ENCODE data around the gene EOLA2. TPM values are rescaled to one million over a fixed set of nuclear protein-coding genes. Genes with fewer than 3 reads are reported as not detected.
A peak's percentile ranks its signal among the peaks of the same experiment; 100 is the strongest.
"Not testable (repeated sequence)": the region's sequence is repeated elsewhere in the genome, so short reads cannot be mapped to it uniquely, and the experiment has no call there.

The EOLA2 gene
- polyA plus RNA-seq, 6 donors from 2014 or later: 10.9 to 34.8 (median 24.4) TPM

GRCh38 chrX:149927964-149928258 lies 10.4 kb downstream of the EOLA2 start:
- H3K9me3 Mint-ChIP-seq; H3K27ac Mint-ChIP-seq; DNase-seq; H3K4me3 Mint-ChIP-seq; ATAC-seq (ENCODE audit: low read depth in 2 of 2); H3K27me3 Mint-ChIP-seq; H3K4me1 Mint-ChIP-seq; H3K36me3 Mint-ChIP-seq: not testable (repeated sequence)

- not testable (repeated sequence) for DNase-seq; H3K27me3 Mint-ChIP-seq; H3K9me3 Mint-ChIP-seq; H3K27ac Mint-ChIP-seq; H3K4me3 Mint-ChIP-seq; ATAC-seq (ENCODE audit: low read depth in 2 of 2); H3K4me1 Mint-ChIP-seq; H3K36me3 Mint-ChIP-seq
Measured at GRCh38 chrX:149927245-149927963, 10.9 kb downstream of the EOLA2 start.

- H3K9me3 Mint-ChIP-seq; H3K27ac Mint-ChIP-seq; H3K36me3 Mint-ChIP-seq; DNase-seq; H3K27me3 Mint-ChIP-seq; ATAC-seq (ENCODE audit: low read depth in 2 of 2); H3K4me1 Mint-ChIP-seq; H3K4me3 Mint-ChIP-seq: not testable (repeated sequence)
Measured at GRCh38 chrX:149924434-149924833, 13.9 kb downstream of the EOLA2 start.

GRCh38 chrX:149923836-149924235 lies 14.5 kb downstream of the EOLA2 start:
- DNase-seq; H3K36me3 Mint-ChIP-seq; H3K4me3 Mint-ChIP-seq; H3K9me3 Mint-ChIP-seq; H3K27ac Mint-ChIP-seq; H3K27me3 Mint-ChIP-seq; ATAC-seq (ENCODE audit: low read depth in 2 of 2); H3K4me1 Mint-ChIP-seq: not testable (repeated sequence)

GRCh38 chrX:149916745-149917392 lies 21.4 kb downstream of the EOLA2 start:
- Mint-ChIP-seq H3K4me1 (peaks cover 0 to 3% (median 0%) of the 10 kb centered on the region in 3 donors), H3K36me3 (no peaks in the 10 kb centered on the region), H3K27ac (no peak overlapping the region), H3K4me3 (no peak overlapping the region), H3K27me3 (no peaks in the 10 kb centered on the region), H3K9me3 (peaks cover 4 to 17% (median 10%) of the 10 kb centered on the region in 7 donors)
- ATAC-seq (ENCODE audit: low read depth in 2 of 2) (peak; percentile 49 to 52), DNase-seq (no peak)

- H3K36me3 Mint-ChIP-seq: no peaks in the 10 kb centered on the region
- ATAC-seq (ENCODE audit: low read depth in 2 of 2) (no peak), DNase-seq (no peak)
- no peak overlapping the region for H3K4me3 Mint-ChIP-seq
- no peaks in the 10 kb centered on the region for H3K27me3 Mint-ChIP-seq
- no peak overlapping the region for H3K27ac Mint-ChIP-seq
- H3K9me3 Mint-ChIP-seq: peaks cover 4 to 17% (median 13%) of the 10 kb centered on the region in 7 donors
- no peaks in the 10 kb centered on the region for H3K4me1 Mint-ChIP-seq
Measured at GRCh38 chrX:149910178-149910695, 28.1 kb downstream of the EOLA2 start.

- peak in 1 of 2 donors; percentile 40 for ATAC-seq (ENCODE audit: low read depth in 2 of 2)
- H3K36me3 Mint-ChIP-seq: no peaks in the 10 kb centered on the region
Measured at GRCh38 chrX:149909324-149910177, 28.7 kb downstream of the EOLA2 start.

GRCh38 chrX:149908727-149909126 lies 29.6 kb downstream of the EOLA2 start:
- no peak for DNase-seq
- H3K4me1 Mint-ChIP-seq: peaks cover 0 to 2% (median 0%) of the 10 kb centered on the region in 3 donors
- ATAC-seq (ENCODE audit: low read depth in 2 of 2): no peak
- no peak overlapping the region for H3K27ac Mint-ChIP-seq
- H3K4me3 Mint-ChIP-seq: no peak overlapping the region
- peaks cover 0 to 4% (median 0%) of the 10 kb centered on the region in 3 donors for H3K27me3 Mint-ChIP-seq
- peaks cover 0 to 13% (median 10%) of the 10 kb centered on the region in 7 donors for H3K9me3 Mint-ChIP-seq
- no peaks in the 10 kb centered on the region for H3K36me3 Mint-ChIP-seq

More at GRCh38 chrX:149909324-149910177, 28.7 kb downstream of the EOLA2 start:
- no peaks in the 10 kb centered on the region for H3K4me1 Mint-ChIP-seq
- peaks cover 4 to 17% (median 13%) of the 10 kb centered on the region in 7 donors for H3K9me3 Mint-ChIP-seq
- peaks cover 0 to under 1% (median 0%) of the 10 kb centered on the region in 3 donors for H3K27me3 Mint-ChIP-seq
- DNase-seq: no peak
- no peak overlapping the region for H3K4me3 Mint-ChIP-seq
- H3K27ac Mint-ChIP-seq: no peak overlapping the region

GRCh38 chrX:149908308-149908707 lies 30.0 kb downstream of the EOLA2 start:
- DNase-seq (no peak), ATAC-seq (ENCODE audit: low read depth in 2 of 2) (no peak)
- Mint-ChIP-seq H3K9me3 (peaks cover 0 to 10% (median 7%) of the 10 kb centered on the region in 7 donors), H3K27ac (peak overlapping the region in 1 of 6 donors; percentile 63), H3K4me1 (peaks cover 0 to 2% (median 0%) of the 10 kb centered on the region in 3 donors), H3K36me3 (no peaks in the 10 kb centered on the region), H3K27me3 (peaks cover 0 to 4% (median 0%) of the 10 kb centered on the region in 3 donors), H3K4me3 (no peak overlapping the region)

GRCh38 chrX:149903889-149904748 lies 34.2 kb downstream of the EOLA2 start:
- Mint-ChIP-seq H3K36me3 (no peaks in the 10 kb centered on the region), H3K27ac (no peak overlapping the region), H3K9me3 (peaks cover 0 to 3% (median under 1%) of the 10 kb centered on the region in 7 donors), H3K27me3 (peaks cover 0 to 6% (median 4%) of the 10 kb centered on the region in 3 donors), H3K4me3 (peak overlapping the region in 1 of 8 donors; percentile 45), H3K4me1 (peaks cover 0 to 2% (median 0%) of the 10 kb centered on the region in 3 donors)
- DNase-seq: no peak
- no peak for ATAC-seq (ENCODE audit: low read depth in 2 of 2)

- ATAC-seq (ENCODE audit: low read depth in 2 of 2) (no peak), DNase-seq (no peak)
- H3K9me3 Mint-ChIP-seq: peaks cover 0 to 6% (median 0%) of the 10 kb centered on the region in 7 donors
- no peaks in the 10 kb centered on the region for H3K36me3 Mint-ChIP-seq
- no peak overlapping the region for H3K4me3 Mint-ChIP-seq
- H3K27ac Mint-ChIP-seq: no peak overlapping the region
- peaks cover 0 to 12% (median 0%) of the 10 kb centered on the region in 3 donors for H3K27me3 Mint-ChIP-seq
- no peaks in the 10 kb centered on the region for H3K4me1 Mint-ChIP-seq
Measured at GRCh38 chrX:149898554-149898953, 39.7 kb downstream of the EOLA2 start.

GRCh38 chrX:149890828-149891227 lies 47.5 kb downstream of the EOLA2 start:
- not testable (repeated sequence) for DNase-seq; H3K9me3 Mint-ChIP-seq; H3K27me3 Mint-ChIP-seq; H3K36me3 Mint-ChIP-seq; ATAC-seq (ENCODE audit: low read depth in 2 of 2); H3K4me1 Mint-ChIP-seq; H3K4me3 Mint-ChIP-seq
- H3K27ac Mint-ChIP-seq: peak overlapping the region in 1 of 6 donors; percentile 72

Data from naive B cell (primary cell).